HCT116 (cell line): ENCODE measurements around the gene HFE. TPM values are rescaled to one million over a fixed set of nuclear protein-coding genes. Genes with fewer than 3 reads are reported as not detected.

ENCODE experiments used
- ATAC-seq: fragments of 200-7000 bp; cut with Tn5 transposase; 2 replicates; pipeline ENCODE4 v1.9.1; 2020; ENCODE audit warnings: mild to moderate bottlenecking, moderate library complexity
- BruUV-seq: library from RNA; stranded (reverse); fragments of 400-500 nt; replicated peaks from 2 replicates; lab custom pipeline; 2021; lab: Mats Ljungman, UMichigan
- CTCF ChIA-PET: fragments of 300-600 bp; sonication (Branson Sonifier 250); formaldehyde crosslinking; loops from one replicate; lab custom pipeline; 2021; ENCODE audit warnings: antibody characterized with exemption; lab: Charles Lee
- POLR2A ChIA-PET: fragments of 300-600, 350-600 bp; sonication (Branson Sonifier 250); formaldehyde crosslinking; loops from one replicate; lab custom pipeline; 2021; ENCODE audit warnings: antibody characterized with exemption; lab: Charles Lee
- RAD21 ChIA-PET, 2 experiments: fragments of 300-600 bp; sonication (Branson Sonifier 250); formaldehyde crosslinking; loops; one replicate each; lab custom pipeline; 2023; ENCODE audit warnings: low total read pairs in 2 of 2; ENCODE audit not compliant: uncharacterized antibody in 2 of 2, unreplicated experiment in 2 of 2, low non-redundant PET in 1 of 2; lab: Charles Lee
- DNase-seq: peaks from one replicate; pipeline ENCODE4 v3.0.0-alpha.2; 2010; ENCODE audit warnings: low read depth, low spot score
- H2AFZ ChIP-seq: fragments of 200-600 bp; shearing (Covaris generic), sonication (generic); 2 replicates; pipeline ENCODE4 v1.6.1; 2017; ENCODE audit warnings: low read depth, mixed run types, mixed read lengths, antibody characterized with exemption, low read length; ENCODE audit not compliant: poor library complexity, severe bottlenecking
- H3K27ac ChIP-seq: 2 replicates; pipeline ENCODE4 v1.5.1; 2012; ENCODE audit warnings: low read depth, low read length
- H3K27me3 ChIP-seq: fragments of 200-600 bp; sonication (generic); 2 replicates; pipeline ENCODE4 v1.6.1; 2016; ENCODE audit warnings: mixed run types, low read length, mixed read lengths; ENCODE audit not compliant: insufficient read depth
- H3K36me3 ChIP-seq, 2 experiments: fragments of 200-500 bp in 1 of 2; fragments of 200-600 bp in 1 of 2; sonication (Bioruptor generic) in 1 of 2; sonication (generic) in 1 of 2; 2 replicates each; pipeline versions ENCODE4 v1.5.1 to v1.6.1; 2014 to 2016; ENCODE audit warnings: low read length in 2 of 2, inconsistent platforms in 1 of 2, mixed read lengths in 1 of 2, mixed run types in 1 of 2; ENCODE audit not compliant: insufficient read depth in 2 of 2, control insufficient read depth in 1 of 2
- H3K4me1 ChIP-seq, 2 experiments: fragments of 200-600 bp in 1 of 2; sonication (generic) in 1 of 2; 2 replicates each; pipeline versions ENCODE4 v1.5.1 to v1.6.1; 2012 to 2017; ENCODE audit warnings: low read length in 2 of 2, inconsistent platforms in 1 of 2, mild to moderate bottlenecking in 1 of 2, mixed read lengths in 1 of 2, mixed run types in 1 of 2, moderate library complexity in 1 of 2; ENCODE audit not compliant: insufficient read depth in 2 of 2, control insufficient read depth in 1 of 2
- H3K4me2 ChIP-seq: fragments of 200-600 bp; sonication (generic); 2 replicates; pipeline ENCODE4 v1.6.1; 2017; ENCODE audit warnings: mixed run types, low read length, mixed read lengths
- H3K4me3 ChIP-seq, 2 experiments: fragments of 200-600 bp in 1 of 2; sonication (generic) in 1 of 2; replicated peaks in 1 of 2; 2 replicates each; pipeline ENCODE4 v1.5.1; 2011 to 2016; ENCODE audit warnings: low read length in 2 of 2, control low read depth in 1 of 2, low read depth in 1 of 2, mild to moderate bottlenecking in 1 of 2, mixed read lengths in 1 of 2, mixed run types in 1 of 2
- H3K79me2 ChIP-seq: fragments of 200-600 bp; sonication (generic); 2 replicates; pipeline ENCODE4 v1.6.1; 2017; ENCODE audit warnings: mild to moderate bottlenecking, mixed run types, low read length, moderate library complexity, mixed read lengths; ENCODE audit not compliant: insufficient read depth
- H3K9ac ChIP-seq: fragments of 200-600 bp; sonication (generic); 2 replicates; pipeline ENCODE4 v1.6.1; 2016; ENCODE audit warnings: low read length, mixed read lengths
- H3K9me2 ChIP-seq: fragments of 200-600 bp; sonication (generic), shearing (Covaris generic); 2 replicates; pipeline ENCODE4 v1.6.1; 2017; ENCODE audit warnings: mixed run types, mild to moderate bottlenecking, moderate library complexity; ENCODE audit not compliant: insufficient read depth
- H3K9me3 ChIP-seq, 2 experiments: fragments of 200-500 bp in 1 of 2; fragments of 200-600 bp in 1 of 2; sonication (Bioruptor generic) in 1 of 2; sonication (generic) in 1 of 2; 2 replicates each; pipeline ENCODE4 v1.6.1; 2014 to 2017; ENCODE audit warnings: low read length in 2 of 2, mixed read lengths in 2 of 2, inconsistent platforms in 1 of 2, low read depth in 1 of 2, mild to moderate bottlenecking in 1 of 2, mixed run types in 1 of 2, moderate library complexity in 1 of 2; ENCODE audit not compliant: control insufficient read depth in 1 of 2, insufficient read depth in 1 of 2
- H4K20me1 ChIP-seq: fragments of 200-600 bp; sonication (generic), shearing (Covaris generic); 2 replicates; pipeline ENCODE4 v1.6.1; 2017; ENCODE audit warnings: mixed run types, mild to moderate bottlenecking, moderate library complexity; ENCODE audit not compliant: insufficient read depth
- CBX3 ChIP-seq: IDR thresholded peaks from 2 replicates; pipeline ENCODE4 v1.6.1; 2012; ENCODE audit warnings: low read depth
- ELF1 ChIP-seq: IDR thresholded peaks from 2 replicates; pipeline ENCODE4 v1.6.1; 2012; ENCODE audit warnings: low read depth, borderline replicate concordance
- EZH2 ChIP-seq: fragments of 200-600 bp; sonication (generic); IDR thresholded peaks from 2 replicates; pipeline ENCODE4 v1.6.1; 2017; ENCODE audit warnings: antibody characterized with exemption, mixed run types
- FOSL1 ChIP-seq: IDR thresholded peaks from 2 replicates; pipeline ENCODE4 v1.6.1; 2012; ENCODE audit warnings: low read depth
- JUND ChIP-seq: IDR thresholded peaks from 2 replicates; pipeline ENCODE4 v1.6.1; 2012
- MAX ChIP-seq: IDR thresholded peaks from 2 replicates; pipeline ENCODE4 v1.6.1; 2012
- SIN3A ChIP-seq: IDR thresholded peaks from 2 replicates; pipeline ENCODE4 v1.6.1; 2012; ENCODE audit warnings: low read depth
- SRF ChIP-seq: IDR thresholded peaks from 2 replicates; pipeline ENCODE4 v1.6.1; 2012; ENCODE audit warnings: low read depth
- TCF7L2 ChIP-seq: IDR thresholded peaks from 2 replicates; pipeline ENCODE4 v1.7.0; 2011; ENCODE audit warnings: borderline replicate concordance, inconsistent platforms; ENCODE audit not compliant: insufficient read depth, insufficient read length; ENCODE audit errors: extremely low read depth
- YY1 ChIP-seq: IDR thresholded peaks from 2 replicates; pipeline ENCODE4 v1.6.1; 2011; ENCODE audit warnings: low read length, low read depth, moderate library complexity, mild to moderate bottlenecking; ENCODE audit not compliant: insufficient replicate concordance; ENCODE audit errors: extremely low read depth
- ZFX ChIP-seq: fragments of 450-650 bp; IDR thresholded peaks from 2 replicates; pipeline ENCODE4 v1.6.1; 2017
- intact Hi-C: fragments of 100-400 bp; cut with micrococcal nuclease; formaldehyde crosslinking; loops from 2 replicates; pipeline ENCODE4 v1.10.0; 2022
- total RNA-seq: library from RNA; stranded (reverse); gene quantifications from one replicate; pipeline ENCODE4 v1.2.1, GENCODE V29; 2021; ENCODE audit not compliant: unreplicated experiment
- TF ChIP-seq, protein P1 (sequence below), 3 experiments: fragments of 200-600 bp in 1 of 3; sonication (generic) in 1 of 3; IDR thresholded peaks in 2 of 3; conservative IDR thresholded peaks in 1 of 3; 2 replicates each; pipeline ENCODE4 v1.5.1; 2012 to 2017; ENCODE audit warnings: low read depth in 2 of 3, low read length in 2 of 3, antibody characterized with exemption in 1 of 3, borderline replicate concordance in 1 of 3, control low read depth in 1 of 3, mild to moderate bottlenecking in 1 of 3, mixed read lengths in 1 of 3, mixed run types in 1 of 3, moderate library complexity in 1 of 3; ENCODE audit not compliant: insufficient read depth in 1 of 3

Gene HFE
- total RNA-seq, 1 experiment from 2014 or later: 9.8 TPM

DNA sequence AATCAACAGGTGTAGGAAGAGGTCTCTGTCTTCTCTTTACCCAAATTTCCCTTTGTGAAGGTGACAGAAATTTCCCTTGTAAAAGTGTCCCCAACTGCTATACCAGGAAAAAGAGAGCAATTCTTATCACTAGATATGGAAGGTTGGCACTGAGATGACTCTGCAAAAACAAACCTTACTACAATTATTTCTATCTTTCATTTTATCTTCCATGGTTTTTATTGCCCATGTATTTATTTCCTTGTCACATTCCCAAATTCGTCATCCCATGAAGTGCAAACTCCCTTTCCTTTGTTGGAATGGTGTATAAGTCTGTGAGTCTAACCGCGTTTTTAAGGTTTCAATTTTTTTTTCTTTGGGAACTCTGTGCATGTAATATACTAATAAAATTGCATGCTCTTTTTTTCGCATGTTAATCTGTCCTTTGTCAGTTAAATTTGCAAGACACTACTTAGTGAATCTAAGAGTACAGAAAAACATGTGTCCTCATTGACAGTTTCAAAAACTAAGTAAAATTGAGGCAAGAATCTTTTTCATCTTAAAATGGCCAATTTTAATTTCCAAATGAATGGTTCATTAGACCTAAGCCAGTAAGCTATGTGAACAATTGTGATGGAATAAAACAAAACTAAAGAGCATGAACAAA is 35.4 kb upstream of the HFE start:
- Histone ChIP-seq H3K4me3 (no peak overlapping the region), H3K4me2 (peak overlapping the region; percentile 64; the same call in 1 of the 2 replicates), H3K36me3 (no peaks in the 10 kb centered on the region), H3K4me1 (peaks cover 28 to 57% of the 10 kb centered on the region in 2 experiments), H3K9ac (peak overlapping the region; percentile 95; the same call in 1 of the 2 replicates), H3K27me3 (no peaks in the 10 kb centered on the region), H4K20me1 (no peaks in the 10 kb centered on the region), H3K9me2 (no peaks in the 10 kb centered on the region), H3K27ac (peak overlapping the region; percentile 85; the same call in 1 of the 2 replicates), H3K79me2 (no peaks in the 10 kb centered on the region), H3K9me3 (no peaks in the 10 kb centered on the region), H2AFZ (peak overlapping the region; percentile 24)
- no peak for DNase-seq
- POLR2A ChIA-PET: interaction anchor here (2.6 to 13.4 kb wide), 4 partner anchors 21 to 72 kb away, joined by 16 to 202 read pairs (median 65); a partner anchor contains a TSS
- CTCF ChIA-PET: no interaction called here
- intact Hi-C loops: loop anchor here (10.0 kb wide), 1 partner anchor 1843 kb away; a partner anchor contains a TSS
- no peak for ATAC-seq
- RAD21 ChIA-PET: no interaction called here
- no TSS peak for BruUV-seq
- no peak for TF ChIP-seq MAX
- no peak for TF ChIP-seq YY1
- no peak for TF ChIP-seq SRF
- no peak for TF ChIP-seq FOSL1
- TF ChIP-seq CBX3: no peak
- no peak for TF ChIP-seq EZH2
- TF ChIP-seq JUND: no peak
- no peak for TF ChIP-seq SIN3A
- no peak for TF ChIP-seq ZFX
- no peak for TF ChIP-seq ELF1
- TF ChIP-seq, protein P1, sequence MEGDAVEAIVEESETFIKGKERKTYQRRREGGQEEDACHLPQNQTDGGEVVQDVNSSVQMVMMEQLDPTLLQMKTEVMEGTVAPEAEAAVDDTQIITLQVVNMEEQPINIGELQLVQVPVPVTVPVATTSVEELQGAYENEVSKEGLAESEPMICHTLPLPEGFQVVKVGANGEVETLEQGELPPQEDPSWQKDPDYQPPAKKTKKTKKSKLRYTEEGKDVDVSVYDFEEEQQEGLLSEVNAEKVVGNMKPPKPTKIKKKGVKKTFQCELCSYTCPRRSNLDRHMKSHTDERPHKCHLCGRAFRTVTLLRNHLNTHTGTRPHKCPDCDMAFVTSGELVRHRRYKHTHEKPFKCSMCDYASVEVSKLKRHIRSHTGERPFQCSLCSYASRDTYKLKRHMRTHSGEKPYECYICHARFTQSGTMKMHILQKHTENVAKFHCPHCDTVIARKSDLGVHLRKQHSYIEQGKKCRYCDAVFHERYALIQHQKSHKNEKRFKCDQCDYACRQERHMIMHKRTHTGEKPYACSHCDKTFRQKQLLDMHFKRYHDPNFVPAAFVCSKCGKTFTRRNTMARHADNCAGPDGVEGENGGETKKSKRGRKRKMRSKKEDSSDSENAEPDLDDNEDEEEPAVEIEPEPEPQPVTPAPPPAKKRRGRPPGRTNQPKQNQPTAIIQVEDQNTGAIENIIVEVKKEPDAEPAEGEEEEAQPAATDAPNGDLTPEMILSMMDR (IDR thresholded peaks at IDR 0.05 in 2 of 3, conservative IDR thresholded peaks at IDR 0.05 in 1 of 3; ENCODE audit: borderline replicate concordance in 1 of 3, insufficient read depth in 1 of 3, low read depth in 2 of 3, low read length in 2 of 3): no peak
- no peak for TF ChIP-seq TCF7L2
